IMR-90 (cell line): Measurements from ENCODE around the gene AJUBA. TPM values are rescaled to one million over a fixed set of nuclear protein-coding genes. Genes with fewer than 3 reads are reported as not detected.

ENCODE experiments used
- ATAC-seq: fragments of 200-7000 bp; cut with Tn5 transposase; 2 replicates; pipeline ENCODE4 v1.9.1; 2020; ENCODE audit warnings: low read depth, mild to moderate bottlenecking, moderate library complexity
- BruUV-seq: library from RNA; stranded (reverse); fragments of 400-500 nt; replicated peaks from 2 replicates; lab custom pipeline; 2021; lab: Mats Ljungman, UMichigan
- CTCF ChIA-PET: fragments of 300-600 bp; formaldehyde crosslinking; extraction: SDS; loops from one replicate; lab custom pipeline; 2021; ENCODE audit warnings: antibody characterized with exemption; lab: Yijun Ruan, JAX
- POLR2A ChIA-PET: fragments of 300-600 bp; sonication (Branson Sonifier 250); formaldehyde crosslinking; loops from one replicate; lab custom pipeline; 2022; ENCODE audit warnings: antibody characterized with exemption; ENCODE audit not compliant: unreplicated experiment; lab: Charles Lee
- DNase-seq: peaks from one replicate; pipeline ENCODE4 v3.0.0; 2013
- H2AFZ ChIP-seq: replicated peaks from 2 replicates; pipeline ENCODE3; 2013; ENCODE audit warnings: low read length, mild to moderate bottlenecking; ENCODE audit not compliant: poor library complexity
- H2AK5ac ChIP-seq: 2 replicates; pipeline ENCODE4 v1.6.1; 2013; ENCODE audit warnings: low read depth, low read length, inconsistent platforms
- H2AK9ac ChIP-seq: replicated peaks from 2 replicates; pipeline ENCODE3; 2013; ENCODE audit warnings: mild to moderate bottlenecking, low read depth, low read length, moderate library complexity; ENCODE audit not compliant: poor library complexity
- H2BK120ac ChIP-seq: 2 replicates; pipeline ENCODE4 v1.6.1; 2013; ENCODE audit warnings: low read depth, low read length, inconsistent platforms
- H2BK15ac ChIP-seq: 3 replicates; pipeline ENCODE4 v1.6.1; 2013; ENCODE audit warnings: low read depth, low read length, inconsistent platforms
- H2BK20ac ChIP-seq: 2 replicates; pipeline ENCODE4 v1.6.1; 2013; ENCODE audit warnings: low read depth, mild to moderate bottlenecking, inconsistent platforms, low read length, moderate library complexity
- H2BK5ac ChIP-seq: 2 replicates; pipeline ENCODE4 v1.6.1; 2013; ENCODE audit warnings: mild to moderate bottlenecking, low read depth, low read length, inconsistent platforms; ENCODE audit not compliant: poor library complexity, severe bottlenecking
- H3K14ac ChIP-seq: replicated peaks from 2 replicates; pipeline ENCODE4 v1.6.1; 2013; ENCODE audit warnings: low read depth, low read length, inconsistent platforms
- H3K18ac ChIP-seq: 2 replicates; pipeline ENCODE4 v1.6.1; 2013; ENCODE audit warnings: low read depth, low read length, control low read depth
- H3K23ac ChIP-seq: 2 replicates; pipeline ENCODE4 v1.6.1; 2013; ENCODE audit warnings: low read depth, low read length, inconsistent platforms
- H3K27ac ChIP-seq: 2 replicates; pipeline ENCODE4 v1.5.1; 2013; ENCODE audit warnings: mild to moderate bottlenecking, control low read depth, low read length; ENCODE audit not compliant: insufficient read depth
- H3K27me3 ChIP-seq: 2 replicates; pipeline ENCODE4 v1.6.1; 2013; ENCODE audit warnings: low read length; ENCODE audit not compliant: control insufficient read depth, insufficient read depth
- H3K36me3 ChIP-seq: 2 replicates; pipeline ENCODE4 v1.6.1; 2013; ENCODE audit warnings: low read length, mixed read lengths; ENCODE audit not compliant: control insufficient read depth, insufficient read depth
- H3K4ac ChIP-seq: 2 replicates; pipeline ENCODE4 v1.6.1; 2013; ENCODE audit warnings: low read depth, low read length, inconsistent platforms
- H3K4me1 ChIP-seq: 2 replicates; pipeline ENCODE4 v1.6.1; 2013; ENCODE audit warnings: low read length, mixed read lengths; ENCODE audit not compliant: control insufficient read depth, insufficient read depth
- H3K4me2 ChIP-seq: 2 replicates; pipeline ENCODE4 v1.6.1; 2013; ENCODE audit warnings: low read depth, mild to moderate bottlenecking, control low read depth, low read length, moderate library complexity
- H3K4me3 ChIP-seq: 2 replicates; pipeline ENCODE4 v1.5.1; 2013; ENCODE audit warnings: low read depth, mild to moderate bottlenecking, control low read depth, low read length, moderate library complexity; ENCODE audit not compliant: insufficient read depth
- H3K56ac ChIP-seq: 2 replicates; pipeline ENCODE4 v1.6.1; 2013; ENCODE audit warnings: low read length, inconsistent platforms; ENCODE audit not compliant: insufficient read depth; ENCODE audit errors: extremely low read depth
- H3K79me1 ChIP-seq, 2 experiments: 2 replicates each; pipeline ENCODE4 v1.6.1; 2013; ENCODE audit warnings: low read length in 2 of 2, inconsistent platforms in 1 of 2, low read depth in 1 of 2
- H3K9ac ChIP-seq: 2 replicates; pipeline ENCODE4 v1.6.1; 2013; ENCODE audit warnings: low read depth, low read length, control low read depth
- H3K9me1 ChIP-seq: 2 replicates; pipeline ENCODE4 v1.6.1; 2013; ENCODE audit warnings: low read length, inconsistent platforms; ENCODE audit not compliant: insufficient read depth
- H3K9me3 ChIP-seq: 2 replicates; pipeline ENCODE4 v1.6.1; 2013; ENCODE audit warnings: low read length; ENCODE audit not compliant: control insufficient read depth, insufficient read depth
- H4K20me1 ChIP-seq: 2 replicates; pipeline ENCODE4 v1.6.1; 2013; ENCODE audit warnings: low read length, inconsistent platforms; ENCODE audit not compliant: insufficient read depth
- H4K5ac ChIP-seq: 2 replicates; pipeline ENCODE4 v1.6.1; 2013; ENCODE audit warnings: mild to moderate bottlenecking, low read depth, low read length, control low read depth
- H4K8ac ChIP-seq, 2 experiments: 2 replicates each; pipeline ENCODE4 v1.6.1; 2013; ENCODE audit warnings: low read depth in 2 of 2, low read length in 2 of 2, control low read depth in 1 of 2, inconsistent platforms in 1 of 2
- H4K91ac ChIP-seq: 2 replicates; pipeline ENCODE4 v1.6.1; 2013; ENCODE audit warnings: low read depth, low read length, inconsistent platforms; ENCODE audit not compliant: insufficient read depth
- ELK1 ChIP-seq: fragments of 150-350 bp; IDR thresholded peaks from 2 replicates; pipeline ENCODE4 v1.6.1; 2016; ENCODE audit warnings: low read depth, mild to moderate bottlenecking, low read length, moderate library complexity, borderline replicate concordance
- MAFK ChIP-seq: IDR thresholded peaks from 2 replicates; pipeline ENCODE4 v1.6.1; 2012; ENCODE audit warnings: low read depth, low read length, improper control_type of control experiment
- POLR2A ChIP-seq: IDR thresholded peaks from 2 replicates; pipeline ENCODE4 v1.6.1; 2012; ENCODE audit warnings: mild to moderate bottlenecking, low read depth, low read length
- RFX5 ChIP-seq: IDR thresholded peaks from 2 replicates; pipeline ENCODE4 v1.8.0; 2012; ENCODE audit warnings: low read depth, mild to moderate bottlenecking, low read length, moderate library complexity
- SMC3 ChIP-seq: fragments of 150-350 bp; IDR thresholded peaks from 2 replicates; pipeline ENCODE4 v1.6.1; 2016; ENCODE audit warnings: low read depth, mild to moderate bottlenecking, antibody characterized with exemption, low read length, moderate library complexity
- WGBS, 2 experiments: methylation state at CpG; one replicate each; pipeline versions ENCODE4 v1.1.5 to v1.1.7; 2013; ENCODE audit warnings: missing lambda C conversion rate in 2 of 2; ENCODE audit not compliant: insufficient read length in 1 of 2; ENCODE audit errors: extremely low coverage in 2 of 2; 5-methylcytosine and 5-hydroxymethylcytosine counted together
- dilution Hi-C: fragments of 300-500 bp; cut with HindIII; formaldehyde crosslinking; loops from one replicate; pipeline ENCODE4 v1.14.3; 2018; ENCODE audit warnings: low sequenced_read_pairs; ENCODE audit not compliant: unreplicated experiment
- in situ Hi-C: fragments of 300-500 bp; cut with MboI; formaldehyde crosslinking; loops from 3 replicates; pipeline ENCODE4 v1.14.3; 2019; ENCODE audit warnings: low sequenced_read_pairs, inconsistent platforms, mixed read lengths
- intact Hi-C: fragments of 100-400 bp; cut with micrococcal nuclease; formaldehyde crosslinking; loops from 2 replicates; pipeline ENCODE4 v1.10.0; 2022
- polyA plus RNA-seq, 3 experiments: library from polyadenylated mRNA; depleted of rRNA; stranded (reverse); fragments of >200 nt; gene quantifications; 2 replicates each; pipeline ENCODE4 v1.2.3, GENCODE V29; 2012; ENCODE audit warnings: low replicate concordance in 1 of 3
- total RNA-seq: library from RNA; depleted of rRNA; stranded (reverse); fragments of >200 nt; gene quantifications from 2 replicates; pipeline ENCODE4 v1.2.3, GENCODE V29; 2012

The AJUBA gene
- total and polyA plus RNA-seq, 2 of the 4 experiments (the other 2 are of a cell fraction), result 46.4 to 67.6 TPM

GRCh38 chr14:22971152-22971551 lies 11.2 kb downstream of the AJUBA start:
- ChIA-PET POLR2A (no interaction called here), CTCF (no interaction called here)
- Histone ChIP-seq H3K4me1 (peaks cover 7% of the 10 kb centered on the region), H3K56ac (no peak overlapping the region), H2AK9ac (no peak overlapping the region), H3K9me3 (no peaks in the 10 kb centered on the region), H4K5ac (no peak overlapping the region), H2AK5ac (no peak overlapping the region), H3K4me2 (no peak overlapping the region), H3K79me1 (peaks cover 21 to 39% of the 10 kb centered on the region in 2 experiments), H2BK15ac (no peak overlapping the region), H3K23ac (no peak overlapping the region), H2AFZ (no peak overlapping the region), H2BK120ac (no peak overlapping the region), H3K14ac (no peak overlapping the region), H4K91ac (no peak overlapping the region), H3K18ac (no peak overlapping the region), H2BK5ac (no peak overlapping the region), H3K9me1 (no peaks in the 10 kb centered on the region), H3K4ac (no peak overlapping the region), H3K4me3 (no peak overlapping the region), H3K27me3 (no peaks in the 10 kb centered on the region), H3K27ac (no peak overlapping the region), H4K8ac (no peak overlapping the region), H2BK20ac (no peak overlapping the region), H4K20me1 (peaks cover 23% of the 10 kb centered on the region; the same call in 1 of the 2 replicates), H3K36me3 (peaks cover 41% of the 10 kb centered on the region), H3K9ac (no peak overlapping the region)
- intact Hi-C loops (no loop called here), dilution Hi-C loops (no loop called here), in situ Hi-C loops (no loop called here)
- DNase-seq (no peak), ATAC-seq (no peak)
- no CpG with 5 or more reads among the region's 1 CpG for WGBS, 2 experiments
- no peak for TF ChIP-seq RFX5
- no peak for TF ChIP-seq ELK1
- TF ChIP-seq MAFK, result no peak
- no peak for TF ChIP-seq POLR2A
- TF ChIP-seq SMC3, result no peak
- BruUV-seq, result no TSS peak
